AG20443 (cell line): ENCODE results near the gene MBTD1.
"Not testable (repeated sequence)": the region's sequence is repeated elsewhere in the genome, so short reads cannot be mapped to it uniquely, and the experiment has no call there.

ENCODE experiments used
- DNase-seq: peaks from one replicate; pipeline ENCODE4 v3.0.0; 2012; ENCODE audit warnings: low spot score, mixed read lengths

MBTD1 gene

DNA sequence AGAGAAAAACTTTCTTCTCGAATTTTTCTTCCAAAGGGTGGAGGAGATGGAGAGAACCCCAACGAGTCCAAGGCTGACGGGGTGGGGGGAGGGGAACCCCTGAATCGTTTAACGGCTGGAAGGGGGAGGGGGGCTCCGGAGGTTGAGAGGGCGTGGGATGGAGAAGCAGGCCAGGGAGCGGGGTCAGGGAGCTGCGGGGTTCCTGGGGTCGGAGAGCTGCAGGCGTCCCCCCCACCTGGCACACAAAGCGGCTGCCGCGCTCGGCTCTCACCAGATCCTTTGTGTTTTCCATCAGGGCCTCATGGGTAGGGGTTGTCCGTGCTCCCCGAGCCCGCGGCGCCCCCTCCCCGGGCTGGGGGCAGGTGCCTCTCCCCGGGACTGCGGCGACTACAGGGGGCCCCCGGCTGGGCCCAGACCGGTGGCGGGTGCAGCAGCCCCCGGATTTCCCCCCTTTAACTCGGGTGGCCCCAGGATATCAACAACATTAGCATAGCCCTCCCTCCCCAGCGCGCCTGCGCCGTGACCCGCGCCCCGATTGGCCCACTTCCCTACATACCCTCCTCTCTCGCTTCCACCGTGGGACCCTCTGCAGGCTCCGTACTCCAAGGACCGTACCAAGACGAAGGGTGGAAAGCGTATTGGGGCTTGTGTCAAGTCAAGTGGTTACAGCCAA lies at the start of gene MBTD1:
TSS of gene MBTD1 (minus strand) at position 486 of the 673 bp plus-strand sequence. CDS start 34,888 bp downstream, outside the sequence.
- peak; percentile 96 for DNase-seq

DNA sequence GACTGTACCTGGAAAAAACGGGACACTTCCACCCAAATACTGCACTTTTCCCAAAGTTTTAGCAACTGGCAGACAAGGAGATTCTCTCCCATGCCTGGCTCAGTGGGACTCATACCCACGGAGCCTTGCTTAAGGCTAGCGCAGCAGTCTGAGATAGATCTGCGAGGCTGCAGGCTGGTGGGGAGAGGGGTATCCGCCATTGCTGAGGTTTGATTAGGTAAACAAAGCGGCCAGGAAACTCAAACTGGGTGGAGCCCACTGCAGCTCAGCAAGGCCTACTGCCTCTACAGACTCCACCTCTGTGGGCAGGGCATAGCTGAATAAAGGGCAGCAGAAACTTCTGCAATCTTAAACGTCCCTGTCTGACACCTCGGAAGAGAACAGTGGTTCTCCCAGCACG lies 45.3 kb upstream of the MBTD1 start:
- DNase-seq, result no peak

GRCh38 chr17:51299859-51300258 lies 40.0 kb upstream of the MBTD1 start:
- no peak for DNase-seq

GRCh38 chr17:51298508-51299371 lies 38.9 kb upstream of the MBTD1 start:
- DNase-seq, result peak; percentile 67

- DNase-seq, result not testable (repeated sequence)
These were observed 34.5 kb upstream of the MBTD1 start for GRCh38 chr17:51294338-51294737.

DNA sequence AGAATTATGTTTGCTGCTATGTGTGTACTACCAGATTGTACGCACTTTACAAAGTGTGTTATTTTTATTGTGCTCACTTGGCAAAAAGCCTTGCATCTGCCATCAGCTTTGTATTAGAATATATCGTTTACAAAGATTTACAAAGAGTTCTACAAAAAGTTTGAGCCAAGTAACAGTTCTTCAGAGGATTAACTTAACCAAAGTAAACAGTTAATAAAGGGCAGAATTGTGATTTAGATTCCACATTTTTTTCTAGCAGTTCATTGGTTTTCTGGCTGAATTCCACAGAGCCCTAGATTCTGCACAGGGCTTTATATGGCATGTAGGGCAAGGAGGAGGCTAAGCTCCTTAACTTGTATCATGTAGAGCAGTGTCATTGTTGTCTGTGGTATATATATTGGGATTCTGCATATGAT lies 29.9 kb upstream of the MBTD1 start:
- no peak for DNase-seq

GRCh38 chr17:51287412-51287811 lies 27.6 kb upstream of the MBTD1 start:
- no peak for DNase-seq

- no peak for DNase-seq
These were observed 19.3 kb upstream of the MBTD1 start for GRCh38 chr17:51279183-51279582.

DNA sequence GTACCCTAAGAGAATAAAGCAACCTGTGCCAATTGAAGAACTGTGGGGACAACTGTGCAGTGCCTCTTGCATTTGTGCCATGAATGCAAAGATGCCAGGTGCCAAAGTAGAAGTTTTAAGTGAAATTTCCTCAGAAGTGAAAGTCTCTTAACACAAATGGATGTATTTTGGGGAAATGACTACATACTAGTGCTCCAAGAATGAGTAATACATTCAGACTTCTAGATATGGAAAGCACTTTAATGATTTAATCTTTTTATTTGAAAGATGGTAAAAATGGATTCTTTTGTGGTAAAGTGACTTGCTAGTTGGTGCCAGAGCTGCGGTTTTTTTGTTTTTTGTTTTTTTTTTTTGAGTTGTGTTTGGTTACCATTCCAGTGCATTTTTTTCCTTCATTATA lies 15.5 kb upstream of the MBTD1 start:
- peak; percentile 60 for DNase-seq

GRCh38 chr17:51272812-51273211 lies 13.0 kb upstream of the MBTD1 start:
- no peak for DNase-seq

DNA sequence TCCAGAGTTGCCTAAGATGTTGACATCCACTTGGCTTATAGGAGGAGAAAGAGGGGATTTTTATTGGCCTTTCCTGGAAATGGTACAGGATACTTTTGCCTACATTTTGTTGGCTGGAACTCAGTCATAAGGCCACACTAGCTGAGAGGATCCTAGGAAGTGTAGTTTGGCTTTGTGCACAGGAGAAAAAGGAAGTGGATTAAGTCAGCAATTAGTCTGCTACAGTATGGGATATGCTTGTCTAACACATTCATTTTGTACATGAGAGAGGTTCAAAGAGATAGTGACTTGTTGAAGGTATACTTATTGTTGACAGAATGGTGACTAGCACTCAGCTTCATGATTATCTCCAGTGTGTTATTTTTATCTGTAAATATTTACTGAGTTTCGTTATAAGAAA lies 10.8 kb upstream of the MBTD1 start:
- no peak for DNase-seq

- DNase-seq, result no peak
These were observed 10.1 kb upstream of the MBTD1 start for GRCh38 chr17:51269991-51270390.

DNA sequence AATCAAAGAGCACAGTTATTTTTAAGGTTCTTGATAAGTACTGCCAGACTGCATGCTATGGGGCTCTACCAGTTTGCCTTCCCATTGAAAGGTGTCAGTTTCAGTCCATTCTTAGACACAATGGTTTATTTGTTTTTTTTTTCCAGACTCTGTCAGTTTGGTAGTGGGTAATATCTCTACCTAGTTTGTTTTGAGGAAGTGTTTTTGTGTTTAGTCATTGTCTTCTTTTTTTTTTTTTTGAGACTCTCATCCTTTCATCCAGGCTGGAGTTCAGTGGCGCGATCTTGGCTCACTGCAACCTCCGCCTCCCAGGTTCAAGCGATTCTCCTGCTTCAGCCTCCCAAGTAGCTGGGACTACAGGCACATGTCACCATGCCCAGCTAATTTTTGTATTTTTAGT lies 4.6 kb upstream of the MBTD1 start:
- DNase-seq, result not testable (repeated sequence)

DNA sequence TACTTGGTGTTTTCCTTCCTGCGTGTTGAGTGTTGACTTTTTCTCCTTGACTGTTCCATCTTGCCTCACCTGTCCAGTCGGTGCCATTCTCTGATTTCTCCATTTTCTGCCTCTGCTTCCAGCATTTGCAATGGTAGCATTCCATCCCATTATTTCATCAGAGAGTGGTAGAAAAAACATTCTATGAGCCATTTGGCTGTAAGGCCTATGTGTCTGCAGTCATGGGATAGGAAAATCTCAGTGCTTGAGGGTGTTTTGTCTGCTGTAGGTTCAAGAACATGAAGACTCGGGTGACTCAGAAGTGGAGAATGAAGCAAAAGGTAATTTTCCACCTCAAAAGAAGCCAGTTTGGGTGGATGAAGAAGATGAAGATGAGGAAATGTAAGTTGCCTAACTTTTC lies 3.2 kb upstream of the MBTD1 start:
- DNase-seq, result peak; percentile 7

- DNase-seq, result peak; percentile 7
These were observed 1.4 kb upstream of the MBTD1 start for GRCh38 chr17:51261024-51261963.

DNA sequence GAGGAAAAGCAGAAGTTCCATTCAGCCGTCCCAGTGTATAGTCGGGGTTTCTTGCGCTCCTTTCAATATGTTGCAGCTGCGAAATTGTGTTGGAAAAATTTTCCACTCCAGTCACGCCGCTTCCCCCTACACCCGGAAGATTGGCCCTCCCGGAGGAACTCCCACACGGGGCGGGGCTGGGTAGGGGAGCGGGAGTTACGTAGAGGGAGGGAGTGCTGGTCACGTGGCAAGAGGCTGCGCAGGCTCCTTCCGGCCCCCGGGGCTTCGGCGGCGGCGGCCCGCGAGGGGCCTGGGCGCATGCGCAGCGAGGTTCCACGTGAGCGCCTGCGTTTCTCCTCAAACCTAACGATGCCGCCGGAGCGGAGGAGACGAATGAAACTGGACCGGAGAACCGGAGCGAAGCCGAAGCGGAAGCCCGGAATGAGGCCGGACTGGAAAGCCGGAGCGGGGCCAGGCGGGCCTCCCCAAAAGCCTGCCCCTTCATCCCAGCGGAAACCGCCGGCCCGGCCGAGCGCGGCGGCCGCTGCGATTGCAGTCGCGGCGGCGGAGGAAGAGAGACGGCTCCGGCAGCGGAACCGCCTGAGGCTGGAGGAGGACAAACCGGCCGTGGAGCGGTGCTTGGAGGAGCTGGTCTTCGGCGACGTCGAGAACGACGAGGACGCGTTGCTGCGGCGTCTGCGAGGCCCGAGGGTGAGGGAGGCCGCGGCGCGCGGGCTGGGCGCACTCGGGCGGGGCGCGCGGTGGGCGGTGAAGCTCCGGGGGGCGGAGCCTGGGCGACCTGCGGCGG lies 581 bp upstream of the MBTD1 start, which contains the start of gene UTP18:
TSS of gene UTP18 (plus strand) at position 310 of the 787 bp plus-strand sequence. CDS start at position 349, 39 bp downstream.
- peak; percentile 99 for DNase-seq

DNA sequence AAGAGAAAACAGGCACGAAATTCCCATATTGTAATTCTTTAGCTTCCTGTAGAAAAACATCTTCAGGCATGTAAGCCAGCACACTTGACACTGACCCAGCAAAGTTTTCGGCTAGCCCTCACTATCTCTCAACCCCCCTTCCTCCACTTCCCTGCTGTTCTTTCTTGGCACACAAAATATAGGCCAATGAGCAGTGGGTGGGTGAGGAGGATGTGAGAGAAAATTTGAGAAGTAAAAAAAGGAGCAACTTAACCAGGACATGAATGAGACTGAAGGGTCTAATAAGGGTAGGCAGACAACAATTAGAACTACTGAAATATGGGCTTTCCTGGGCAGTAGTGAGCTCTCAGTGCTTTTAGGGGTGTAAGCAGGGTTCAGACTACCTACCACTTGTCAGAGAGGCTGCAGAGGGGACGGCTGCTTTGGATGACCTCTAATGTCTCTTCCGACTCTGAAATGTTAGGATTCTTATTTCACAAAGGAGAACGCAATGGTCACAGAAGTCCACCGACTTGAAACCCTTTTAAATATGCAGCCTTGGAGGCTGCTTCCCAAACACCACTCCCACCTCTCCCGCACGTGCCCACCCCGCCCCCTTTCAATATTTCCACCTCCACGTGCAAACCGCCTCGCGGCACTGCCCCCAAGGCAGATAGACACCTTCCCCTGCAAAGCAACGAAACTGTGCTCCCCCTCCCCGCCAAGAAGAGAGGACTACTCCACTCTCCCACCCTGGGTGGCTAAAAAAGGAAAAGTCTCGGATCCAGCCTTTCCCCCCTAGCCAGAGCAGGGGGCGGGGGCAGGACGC lies 889 bp downstream of the MBTD1 start:
- peak; percentile 21 for DNase-seq

- peak; percentile 13 for DNase-seq
These were observed 2.4 kb downstream of the MBTD1 start for GRCh38 chr17:51257150-51258081.

DNA sequence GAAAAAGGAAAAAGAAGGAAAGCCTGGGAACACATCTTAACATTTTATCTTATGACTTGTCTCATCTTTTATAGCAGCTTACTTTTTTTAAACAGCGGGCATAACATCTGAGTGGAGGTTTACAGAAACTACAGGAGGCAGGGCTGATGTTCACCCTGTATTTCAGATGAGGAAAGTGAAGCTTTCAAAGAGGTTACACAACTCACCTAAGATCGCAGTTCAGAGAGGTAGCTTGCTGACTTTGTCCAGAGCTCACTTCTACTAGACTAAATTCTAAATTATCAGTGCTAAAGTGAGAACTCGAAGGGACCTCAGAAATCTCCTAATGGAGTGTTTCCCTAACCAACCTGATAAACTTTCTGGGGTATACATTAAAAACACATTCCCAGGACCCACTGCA lies 3.7 kb downstream of the MBTD1 start:
- no peak for DNase-seq
